ENCODE measurements around the gene ARID2. TPM values are rescaled to one million over a fixed set of nuclear protein-coding genes. Genes with fewer than 3 reads are reported as not detected.

ARID2 gene
- total RNA-seq, 3 donors from 2014 or later = 28.9 to 46.4 (median 43.3) TPM

DNA sequence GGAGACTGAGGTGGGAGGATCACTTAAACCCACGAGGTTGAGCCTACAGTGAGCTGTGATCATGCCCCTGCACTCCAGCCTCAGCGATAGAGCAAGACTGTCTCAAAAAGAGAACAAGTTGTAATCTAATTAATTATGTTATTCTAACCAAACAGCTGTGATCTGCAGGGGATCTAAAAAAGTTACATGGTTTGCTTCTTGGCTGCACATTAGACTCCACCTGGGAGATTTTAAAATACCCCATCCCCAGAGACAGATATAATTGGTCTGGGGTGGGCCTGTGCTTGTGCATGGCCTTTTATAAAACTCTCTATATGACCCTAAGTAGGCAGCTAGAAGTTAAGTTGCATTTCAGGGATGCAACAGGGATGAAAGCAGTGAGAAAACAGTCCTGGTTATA, 184.1 kb downstream of the ARID2 start:
- Histone ChIP-seq H3K36me3 (ENCODE audit: low read depth) (no peaks in the 10 kb centered on the region), H3K4me1 (ENCODE audit: low read depth) (no peaks in the 10 kb centered on the region), H3K9me3 (no peaks in the 10 kb centered on the region), H3K4me3 (no peak overlapping the region)
- DNase-seq (no peak), ATAC-seq (no peak)
- intact Hi-C loops (cut with DNase I, micrococcal nuclease) = no loop called here
- TF ChIP-seq, protein P1, sequence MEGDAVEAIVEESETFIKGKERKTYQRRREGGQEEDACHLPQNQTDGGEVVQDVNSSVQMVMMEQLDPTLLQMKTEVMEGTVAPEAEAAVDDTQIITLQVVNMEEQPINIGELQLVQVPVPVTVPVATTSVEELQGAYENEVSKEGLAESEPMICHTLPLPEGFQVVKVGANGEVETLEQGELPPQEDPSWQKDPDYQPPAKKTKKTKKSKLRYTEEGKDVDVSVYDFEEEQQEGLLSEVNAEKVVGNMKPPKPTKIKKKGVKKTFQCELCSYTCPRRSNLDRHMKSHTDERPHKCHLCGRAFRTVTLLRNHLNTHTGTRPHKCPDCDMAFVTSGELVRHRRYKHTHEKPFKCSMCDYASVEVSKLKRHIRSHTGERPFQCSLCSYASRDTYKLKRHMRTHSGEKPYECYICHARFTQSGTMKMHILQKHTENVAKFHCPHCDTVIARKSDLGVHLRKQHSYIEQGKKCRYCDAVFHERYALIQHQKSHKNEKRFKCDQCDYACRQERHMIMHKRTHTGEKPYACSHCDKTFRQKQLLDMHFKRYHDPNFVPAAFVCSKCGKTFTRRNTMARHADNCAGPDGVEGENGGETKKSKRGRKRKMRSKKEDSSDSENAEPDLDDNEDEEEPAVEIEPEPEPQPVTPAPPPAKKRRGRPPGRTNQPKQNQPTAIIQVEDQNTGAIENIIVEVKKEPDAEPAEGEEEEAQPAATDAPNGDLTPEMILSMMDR (IDR thresholded peaks at IDR 0.05) = no peak

DNA sequence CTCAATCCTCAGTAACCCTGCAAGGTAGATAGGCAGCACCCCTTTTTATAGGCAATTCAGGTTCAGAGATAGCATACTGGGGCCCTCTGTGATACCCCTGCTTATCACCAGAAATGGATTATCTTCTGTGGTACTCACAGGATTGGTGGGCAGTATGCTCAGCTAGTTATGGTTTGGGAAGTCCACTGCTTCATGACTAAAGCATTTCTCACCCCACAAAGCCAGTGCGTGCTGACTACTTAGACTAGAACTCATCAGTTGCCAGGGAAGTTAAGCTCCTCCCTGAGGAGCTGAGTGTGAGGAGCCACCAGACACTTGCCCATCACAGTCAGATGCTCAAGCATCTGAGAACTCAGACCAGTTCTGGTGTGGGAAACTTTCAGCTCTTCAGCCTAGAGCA, 184.6 kb downstream of the ARID2 start:
- no peak overlapping the region for H3K4me3 ChIP-seq
- TF ChIP-seq, protein P1 (IDR thresholded peaks at IDR 0.05) = no peak
- ATAC-seq = peak; percentile 24
- H3K36me3 ChIP-seq (ENCODE audit: low read depth) = no peaks in the 10 kb centered on the region
- intact Hi-C loops (cut with DNase I, micrococcal nuclease) = no loop called here
- no peaks in the 10 kb centered on the region for H3K4me1 ChIP-seq (ENCODE audit: low read depth)
- no peak for DNase-seq
- H3K9me3 ChIP-seq = no peaks in the 10 kb centered on the region

- no peaks in the 10 kb centered on the region for H3K36me3 ChIP-seq (ENCODE audit: low read depth)
- H3K4me1 ChIP-seq (ENCODE audit: low read depth) = no peaks in the 10 kb centered on the region
- intact Hi-C loops (cut with DNase I, micrococcal nuclease) = no loop called here
- TF ChIP-seq, protein P1 (IDR thresholded peaks at IDR 0.05) = no peak
- ATAC-seq (no peak), DNase-seq (no peak)
- H3K9me3 ChIP-seq = no peaks in the 10 kb centered on the region
- no peak overlapping the region for H3K4me3 ChIP-seq
These were observed 185.9 kb downstream of the ARID2 start for GRCh38 chr12:45915405-45915804.

GRCh38 chr12:45918818-45919217, 189.3 kb downstream of the ARID2 start:
- intact Hi-C loops (cut with DNase I, micrococcal nuclease) = no loop called here
- H3K4me3 ChIP-seq = no peak overlapping the region
- DNase-seq = no peak

DNA sequence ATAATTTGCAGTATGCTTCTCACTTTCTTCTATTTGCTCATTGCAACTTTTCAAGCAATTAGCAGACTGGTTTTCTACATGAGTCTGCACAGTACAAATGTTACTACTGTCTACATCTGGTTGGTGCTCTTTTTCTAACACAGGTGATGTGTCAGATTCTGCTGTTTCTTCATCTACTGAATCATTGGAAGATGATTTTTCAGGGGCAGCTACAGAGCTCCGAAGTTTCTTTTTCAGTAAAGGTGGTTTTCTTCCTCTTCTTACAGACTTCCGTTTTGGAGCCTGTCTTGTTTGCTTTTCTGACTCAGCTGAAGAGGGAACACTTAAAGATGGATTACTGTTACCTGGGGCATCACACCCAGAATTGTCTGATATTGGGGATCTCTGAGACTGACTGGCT, 198.8 kb downstream of the ARID2 start:
- intact Hi-C loops (cut with DNase I, micrococcal nuclease) = no loop called here
- DNase-seq = no peak
- H3K4me3 ChIP-seq = no peak overlapping the region
- TF ChIP-seq, protein P1 (IDR thresholded peaks at IDR 0.05) = no peak
- no peak for ATAC-seq
- H3K9me3 ChIP-seq = no peaks in the 10 kb centered on the region
- no peaks in the 10 kb centered on the region for H3K36me3 ChIP-seq (ENCODE audit: low read depth)
- H3K4me1 ChIP-seq (ENCODE audit: low read depth) = no peaks in the 10 kb centered on the region

More at GRCh38 chr12:45918818-45919217, 189.3 kb downstream of the ARID2 start:
- no peaks in the 10 kb centered on the region for H3K9me3 ChIP-seq
- ATAC-seq = no peak
- H3K36me3 ChIP-seq (ENCODE audit: low read depth) = peaks cover 5% of the 10 kb centered on the region
- TF ChIP-seq, protein P1 (IDR thresholded peaks at IDR 0.05) = no peak
- H3K4me1 ChIP-seq (ENCODE audit: low read depth) = no peaks in the 10 kb centered on the region

DNA sequence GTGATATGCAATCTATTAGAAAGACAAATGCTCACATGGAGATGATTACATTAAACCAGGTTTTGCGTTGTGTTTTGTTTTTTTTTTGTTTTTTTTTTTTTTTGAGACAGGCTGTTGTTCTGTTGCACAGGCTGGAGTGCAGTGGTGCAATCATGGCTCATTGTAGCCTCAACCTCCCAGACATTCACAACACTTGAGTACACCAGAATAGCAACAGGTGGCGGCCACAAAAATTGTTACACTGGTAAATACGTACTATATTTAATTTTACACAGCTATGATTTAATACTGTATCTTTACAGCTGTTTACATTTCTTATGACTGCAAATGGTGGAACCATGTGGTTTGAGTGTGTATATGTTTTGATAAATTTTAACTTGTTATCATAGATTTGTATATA, 200.9 kb downstream of the ARID2 start:
- ATAC-seq (no peak), DNase-seq (no peak)
- TF ChIP-seq, protein P1 (IDR thresholded peaks at IDR 0.05) = no peak
- no peak overlapping the region for H3K4me3 ChIP-seq
- no peaks in the 10 kb centered on the region for H3K4me1 ChIP-seq (ENCODE audit: low read depth)
- intact Hi-C loops (cut with DNase I, micrococcal nuclease) = no loop called here
- H3K36me3 ChIP-seq (ENCODE audit: low read depth) = no peaks in the 10 kb centered on the region
- no peaks in the 10 kb centered on the region for H3K9me3 ChIP-seq
